Endodermal cell (in vitro differentiated cells): ENCODE results near the gene COA6. TPM values are rescaled to one million over a fixed set of nuclear protein-coding genes. Genes with fewer than 3 reads are reported as not detected.

Experiments
- DNase-seq: peaks from one replicate; pipeline ENCODE4 v3.0.0-alpha.2; 2017
- H3K27ac ChIP-seq: 2 replicates; pipeline ENCODE4 v1.5.1; 2013; ENCODE audit warnings: mild to moderate bottlenecking, low read depth, low read length, moderate library complexity
- H3K27me3 ChIP-seq: 2 replicates; pipeline ENCODE4 v1.6.1; 2013; ENCODE audit warnings: mild to moderate bottlenecking, low read length, moderate library complexity; ENCODE audit not compliant: insufficient read depth, control insufficient read depth, poor library complexity, severe bottlenecking
- H3K36me3 ChIP-seq: 2 replicates; pipeline ENCODE4 v1.7.0; 2013; ENCODE audit warnings: mild to moderate bottlenecking, low read length, moderate library complexity; ENCODE audit not compliant: control insufficient read depth, insufficient read depth
- H3K4me1 ChIP-seq: one replicate; pipeline ENCODE4 v1.7.0; 2013; ENCODE audit warnings: low read length; ENCODE audit not compliant: control insufficient read depth, insufficient read depth
- H3K4me3 ChIP-seq: 2 replicates; pipeline ENCODE4 v1.5.1; 2013; ENCODE audit warnings: mild to moderate bottlenecking, low read length, moderate library complexity
- H3K9ac ChIP-seq: 2 replicates; pipeline ENCODE4 v1.6.1; 2013; ENCODE audit warnings: mild to moderate bottlenecking, low read length, moderate library complexity; ENCODE audit not compliant: poor library complexity, severe bottlenecking; ENCODE audit errors: extremely low read depth
- H3K9me3 ChIP-seq: 2 replicates; pipeline ENCODE4 v1.6.1; 2013; ENCODE audit warnings: mild to moderate bottlenecking, low read length, moderate library complexity; ENCODE audit not compliant: control insufficient read depth
- H3K27ac Mint-ChIP-seq: 2 replicates; pipeline ENCODE4 v1.8.0; 2020; ENCODE audit warnings: mixed read lengths
- H3K27me3 Mint-ChIP-seq: 2 replicates; pipeline ENCODE4 v1.8.0; 2021; ENCODE audit warnings: mild to moderate bottlenecking, mixed read lengths; ENCODE audit not compliant: insufficient read depth
- H3K36me3 Mint-ChIP-seq: 2 replicates; pipeline ENCODE4 v1.8.0; 2020; ENCODE audit warnings: low read depth, mixed read lengths
- H3K4me1 Mint-ChIP-seq: 2 replicates; pipeline ENCODE4 v1.8.0; 2020; ENCODE audit warnings: mixed read lengths
- H3K4me3 Mint-ChIP-seq: 2 replicates; pipeline ENCODE4 v1.8.0; 2020; ENCODE audit warnings: mild to moderate bottlenecking, moderate library complexity, mixed read lengths
- H3K9me3 Mint-ChIP-seq: 2 replicates; pipeline ENCODE4 v1.8.0; 2020; ENCODE audit warnings: mild to moderate bottlenecking, mixed read lengths
- CTCF ChIP-seq: fragments of 200-600 bp; sonication (generic); conservative IDR thresholded peaks from 2 replicates; pipeline ENCODE4 v1.5.0; 2021; ENCODE audit warnings: antibody characterized with exemption, mild to moderate bottlenecking
- WGBS, 2 experiments: methylation state at CpG; one replicate each; pipeline versions ENCODE4 v1.1.5 to v1.1.7; 2013; ENCODE audit warnings: missing lambda C conversion rate in 2 of 2, mixed read lengths in 1 of 2; ENCODE audit not compliant: insufficient coverage in 1 of 2, insufficient read length in 1 of 2; 5-methylcytosine and 5-hydroxymethylcytosine counted together
- total RNA-seq, 2 donors: library from RNA; stranded (reverse); fragmentation: NEBNext Ultra II Directional in 1 of 2; extraction: Animal tissue kit (Norgen Biotek cat#: 25700) in 1 of 2; gene quantifications; 2 replicates in 1 of 2; 3 replicates in 1 of 2; pipeline ENCODE4 v1.2.1, GENCODE V29; 2021

COA6 gene
- total RNA-seq, 2 donors from 2014 or later, result 33.9 to 37.4 TPM

- H3K4me1 Mint-ChIP-seq, result peaks cover 12% of the 10 kb centered on the region
- WGBS, 2 experiments, result 83 to 91% methylated on average over 2 of the region's 2 CpGs
- no peak overlapping the region for H3K27ac Mint-ChIP-seq
- no peak for DNase-seq
- Histone ChIP-seq H3K36me3 (peaks cover 14% of the 10 kb centered on the region), H3K9ac (no peak overlapping the region), H3K27me3 (no peaks in the 10 kb centered on the region), H3K9me3 (no peaks in the 10 kb centered on the region), H3K4me1 (no peaks in the 10 kb centered on the region), H3K4me3 (no peak overlapping the region), H3K27ac (no peak overlapping the region)
- no peaks in the 10 kb centered on the region for H3K9me3 Mint-ChIP-seq
- no peak overlapping the region for H3K4me3 Mint-ChIP-seq
- TF ChIP-seq CTCF, result no peak
- H3K27me3 Mint-ChIP-seq, result peaks cover 8% of the 10 kb centered on the region
- peaks cover 17% of the 10 kb centered on the region for H3K36me3 Mint-ChIP-seq
These were observed 1.8 kb upstream of the COA6 start for GRCh38 chr1:234371414-234371813.

- Mint-ChIP-seq H3K9me3 (no peaks in the 10 kb centered on the region), H3K36me3 (peaks cover 22% of the 10 kb centered on the region), H3K27me3 (peaks cover 8% of the 10 kb centered on the region), H3K4me3 (peak overlapping the region; percentile 98), H3K27ac (peak overlapping the region; percentile 98), H3K4me1 (peaks cover 12% of the 10 kb centered on the region)
- Histone ChIP-seq H3K9me3 (no peaks in the 10 kb centered on the region), H3K4me1 (no peaks in the 10 kb centered on the region), H3K27me3 (no peaks in the 10 kb centered on the region), H3K9ac (peak overlapping the region; percentile 87), H3K4me3 (peak overlapping the region; percentile 98), H3K36me3 (peaks cover 20% of the 10 kb centered on the region), H3K27ac (no peak overlapping the region)
- DNase-seq, result no peak
- no peak for TF ChIP-seq CTCF
- WGBS, 2 experiments, result 83 to 97% methylated on average over 6 to 9 of the region's 9 CpGs
These were observed 1.1 kb upstream of the COA6 start for GRCh38 chr1:234372011-234372757.

GRCh38 chr1:234373959-234374254, 651 bp downstream of the COA6 start:
- Histone ChIP-seq H3K27me3 (no peaks in the 10 kb centered on the region), H3K27ac (peak overlapping the region; percentile 78), H3K9me3 (no peaks in the 10 kb centered on the region), H3K9ac (peak overlapping the region; percentile 87), H3K4me3 (peak overlapping the region; percentile 98), H3K4me1 (no peaks in the 10 kb centered on the region), H3K36me3 (peaks cover 35% of the 10 kb centered on the region)
- DNase-seq, result no peak
- no peaks in the 10 kb centered on the region for H3K9me3 Mint-ChIP-seq
- H3K27me3 Mint-ChIP-seq, result peaks cover 4% of the 10 kb centered on the region
- TF ChIP-seq CTCF, result no peak
- peak overlapping the region; percentile 98 for H3K4me3 Mint-ChIP-seq
- H3K4me1 Mint-ChIP-seq, result peaks cover 12% of the 10 kb centered on the region
- 14% methylated on average over 5 of the region's 6 CpGs; no CpG with 5 or more reads in 1 of the 2 experiments for WGBS, 2 experiments
- peaks cover 37% of the 10 kb centered on the region for H3K36me3 Mint-ChIP-seq
- peak overlapping the region; percentile 98 for H3K27ac Mint-ChIP-seq
